ENCODE results near the gene LINC01488. TPM values are rescaled to one million over a fixed set of nuclear protein-coding genes. Genes with fewer than 3 reads are reported as not detected.

LINC01488 gene
- total and polyA plus RNA-seq, 2 experiments from 2014 or later = not detected

- H3K4me3 ChIP-seq = no peak overlapping the region
- H3F3A ChIP-seq (ENCODE audit: insufficient read depth) = no peaks in the 10 kb centered on the region; the same call in 1 of the 2 replicates
- no peaks in the 10 kb centered on the region for H3K27me3 ChIP-seq (replicated peaks; ENCODE audit: insufficient read depth)
- no peaks in the 10 kb centered on the region for H4K20me1 ChIP-seq (ENCODE audit: insufficient read depth)
- no peak overlapping the region for H3K9ac ChIP-seq
- no peak for TF ChIP-seq EZH2 (IDR thresholded peaks at IDR 0.05; ENCODE audit: insufficient read depth, poor library complexity, severe bottlenecking)
- no peak for TF ChIP-seq EZH2phosphoT487 (IDR thresholded peaks at IDR 0.05; ENCODE audit: insufficient read depth, low read depth)
- H3K9me2 ChIP-seq (ENCODE audit: insufficient read depth) = no peaks in the 10 kb centered on the region
- H3K4me2 ChIP-seq (ENCODE audit: unreplicated experiment) = no peak overlapping the region
- H3K36me3 ChIP-seq (ENCODE audit: low read depth) = no peaks in the 10 kb centered on the region
- no peak for DNase-seq
- in situ Hi-C loops (cut with MboI) = no loop called here
- no peak overlapping the region for H3K27ac ChIP-seq
- H3K9me3 ChIP-seq (ENCODE audit: low read depth) = no peaks in the 10 kb centered on the region
- H3K79me2 ChIP-seq (ENCODE audit: insufficient read depth) = no peaks in the 10 kb centered on the region
- no peaks in the 10 kb centered on the region for H3K4me1 ChIP-seq (ENCODE audit: insufficient read depth)
- H2AFZ ChIP-seq = no peak overlapping the region
Observed at GRCh38 chr11:69451289-69451688, 30.2 kb upstream of the LINC01488 start.

DNA sequence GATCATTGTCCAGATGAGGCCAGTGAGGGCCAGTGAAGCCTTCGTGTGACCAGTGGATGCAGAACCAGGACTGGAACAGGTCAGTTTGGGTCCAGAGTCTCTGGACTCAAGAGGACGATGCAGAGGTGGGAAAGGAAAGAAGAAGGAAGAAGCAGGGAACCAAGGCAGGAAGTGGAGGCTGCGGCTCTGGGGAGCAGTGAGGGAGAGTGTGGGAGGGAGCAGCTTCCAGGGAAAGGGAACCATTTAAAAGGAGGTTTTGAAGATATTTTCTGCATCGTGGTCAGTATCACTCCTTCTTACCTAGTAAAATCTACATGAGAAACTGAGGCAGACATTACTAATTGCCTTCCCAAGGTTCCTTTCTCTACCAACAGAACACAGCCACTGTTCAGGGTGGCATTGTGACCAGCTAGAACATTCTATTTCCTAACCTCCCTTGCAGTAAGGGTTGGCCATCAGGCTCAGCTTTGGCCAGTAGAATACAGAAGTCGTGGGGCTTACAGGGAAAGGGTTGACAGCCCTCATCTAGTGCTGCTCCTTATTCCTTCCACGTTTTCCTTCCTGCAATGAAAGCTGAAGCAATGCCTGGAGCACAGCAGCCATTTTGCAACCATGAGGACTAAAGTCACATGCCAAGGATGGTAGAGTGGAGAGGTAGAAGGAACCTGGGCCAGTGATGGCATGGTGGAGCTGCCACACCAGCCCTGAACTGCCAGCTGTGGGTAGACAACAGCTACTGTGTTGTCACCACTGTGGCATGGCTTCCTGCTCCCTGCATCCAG is 29.1 kb upstream of the LINC01488 start:
- Histone ChIP-seq H3K9me3 (ENCODE audit: low read depth) (no peaks in the 10 kb centered on the region), H3F3A (ENCODE audit: insufficient read depth) (no peaks in the 10 kb centered on the region; the same call in 1 of the 2 replicates), H3K4me2 (ENCODE audit: unreplicated experiment) (no peak overlapping the region), H3K79me2 (ENCODE audit: insufficient read depth) (no peaks in the 10 kb centered on the region), H3K4me3 (no peak overlapping the region), H2AFZ (no peak overlapping the region), H3K27me3 (replicated peaks; ENCODE audit: insufficient read depth) (no peaks in the 10 kb centered on the region), H3K9ac (no peak overlapping the region), H3K27ac (no peak overlapping the region), H4K20me1 (ENCODE audit: insufficient read depth) (no peaks in the 10 kb centered on the region), H3K4me1 (ENCODE audit: insufficient read depth) (no peaks in the 10 kb centered on the region), H3K36me3 (ENCODE audit: low read depth) (no peaks in the 10 kb centered on the region), H3K9me2 (ENCODE audit: insufficient read depth) (no peaks in the 10 kb centered on the region)
- DNase-seq = no peak
- in situ Hi-C loops (cut with MboI) = no loop called here
- WGBS, 2 experiments (ENCODE audit: low coverage in 1 of 2, low lambda C conversion rate in 2 of 2, missing lambda C conversion rate in 2 of 2) = 77 to 78% methylated on average over 6 of the region's 6 CpGs
- TF ChIP-seq EZH2phosphoT487 (IDR thresholded peaks at IDR 0.05; ENCODE audit: insufficient read depth, low read depth) (no peak), EZH2 (IDR thresholded peaks at IDR 0.05; ENCODE audit: insufficient read depth, poor library complexity, severe bottlenecking) (no peak)

- Histone ChIP-seq H4K20me1 (ENCODE audit: insufficient read depth) (no peaks in the 10 kb centered on the region), H3K9me2 (ENCODE audit: insufficient read depth) (no peaks in the 10 kb centered on the region), H2AFZ (no peak overlapping the region), H3K79me2 (ENCODE audit: insufficient read depth) (no peaks in the 10 kb centered on the region), H3K36me3 (ENCODE audit: low read depth) (no peaks in the 10 kb centered on the region), H3K9ac (no peak overlapping the region), H3F3A (ENCODE audit: insufficient read depth) (no peaks in the 10 kb centered on the region; the same call in 1 of the 2 replicates), H3K4me1 (ENCODE audit: insufficient read depth) (no peaks in the 10 kb centered on the region), H3K9me3 (ENCODE audit: low read depth) (no peaks in the 10 kb centered on the region), H3K4me3 (no peak overlapping the region), H3K27me3 (replicated peaks; ENCODE audit: insufficient read depth) (no peaks in the 10 kb centered on the region), H3K4me2 (ENCODE audit: unreplicated experiment) (no peak overlapping the region), H3K27ac (no peak overlapping the region)
- no peak for DNase-seq
- 69 to 81% methylated on average over 6 of the region's 6 CpGs for WGBS, 2 experiments (ENCODE audit: low coverage in 1 of 2, low lambda C conversion rate in 2 of 2, missing lambda C conversion rate in 2 of 2)
- no peak for TF ChIP-seq EZH2 (IDR thresholded peaks at IDR 0.05; ENCODE audit: insufficient read depth, poor library complexity, severe bottlenecking)
- TF ChIP-seq EZH2phosphoT487 (IDR thresholded peaks at IDR 0.05; ENCODE audit: insufficient read depth, low read depth) = no peak
- in situ Hi-C loops (cut with MboI) = no loop called here
Observed at GRCh38 chr11:69453151-69453550, 28.3 kb upstream of the LINC01488 start.

- in situ Hi-C loops (cut with MboI) = no loop called here
- no peaks in the 10 kb centered on the region for H4K20me1 ChIP-seq (ENCODE audit: insufficient read depth)
- H2AFZ ChIP-seq = no peak overlapping the region
- DNase-seq = no peak
- no peaks in the 10 kb centered on the region for H3F3A ChIP-seq (ENCODE audit: insufficient read depth)
- 85 to 94% methylated on average over 7 of the region's 7 CpGs for WGBS, 2 experiments (ENCODE audit: low coverage in 1 of 2, low lambda C conversion rate in 2 of 2, missing lambda C conversion rate in 2 of 2)
- no peaks in the 10 kb centered on the region for H3K36me3 ChIP-seq (ENCODE audit: low read depth)
- H3K4me2 ChIP-seq (ENCODE audit: unreplicated experiment) = no peak overlapping the region
- no peaks in the 10 kb centered on the region for H3K9me3 ChIP-seq (ENCODE audit: low read depth)
- no peak for TF ChIP-seq EZH2 (IDR thresholded peaks at IDR 0.05; ENCODE audit: insufficient read depth, poor library complexity, severe bottlenecking)
- no peak for TF ChIP-seq EZH2phosphoT487 (IDR thresholded peaks at IDR 0.05; ENCODE audit: insufficient read depth, low read depth)
- no peaks in the 10 kb centered on the region for H3K27me3 ChIP-seq (replicated peaks; ENCODE audit: insufficient read depth)
- no peak overlapping the region for H3K4me3 ChIP-seq
- H3K79me2 ChIP-seq (ENCODE audit: insufficient read depth) = no peaks in the 10 kb centered on the region
- no peaks in the 10 kb centered on the region for H3K4me1 ChIP-seq (ENCODE audit: insufficient read depth)
- H3K9ac ChIP-seq = no peak overlapping the region
- H3K27ac ChIP-seq = no peak overlapping the region
- H3K9me2 ChIP-seq (ENCODE audit: insufficient read depth) = no peaks in the 10 kb centered on the region
Observed at GRCh38 chr11:69454018-69454417, 27.4 kb upstream of the LINC01488 start.

All from GM23248 (cell line).